GM04503 (cell line): ENCODE data around the gene LTO1.

Experiments used
- DNase-seq: peaks from one replicate; pipeline ENCODE4 v3.0.0-alpha.2; 2012; ENCODE audit warnings: low read depth

The LTO1 gene

GRCh38 chr11:69674886-69675714 is at the start of gene LTO1:
TSS of gene LTO1 (minus strand) at chr11:69675353. CDS start at chr11:69675239, 114 bp downstream.
- DNase-seq = peak; percentile 69

GRCh38 chr11:69721745-69722144 is 46.6 kb upstream of the LTO1 start:
- DNase-seq = no peak

DNA sequence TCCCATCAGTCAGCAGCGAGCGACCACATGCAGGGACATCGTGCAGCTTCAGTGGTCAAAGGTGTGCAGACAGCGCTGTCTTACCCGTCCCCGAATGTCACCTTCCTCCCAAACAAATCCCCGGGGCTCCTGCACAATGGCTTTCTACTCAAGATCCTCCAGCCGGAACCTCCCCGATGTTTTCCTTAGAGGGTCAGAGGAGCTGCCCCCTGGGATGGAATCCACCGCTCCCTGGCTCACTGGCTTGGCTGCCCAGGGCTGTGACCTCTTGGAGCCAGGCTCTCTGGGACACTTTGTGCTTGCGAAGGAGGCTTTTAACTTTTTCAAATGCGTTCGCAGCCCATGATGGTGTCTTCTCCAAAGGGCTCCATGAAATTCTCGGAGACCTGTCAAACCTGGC is 46.0 kb upstream of the LTO1 start:
- DNase-seq = no peak

DNA sequence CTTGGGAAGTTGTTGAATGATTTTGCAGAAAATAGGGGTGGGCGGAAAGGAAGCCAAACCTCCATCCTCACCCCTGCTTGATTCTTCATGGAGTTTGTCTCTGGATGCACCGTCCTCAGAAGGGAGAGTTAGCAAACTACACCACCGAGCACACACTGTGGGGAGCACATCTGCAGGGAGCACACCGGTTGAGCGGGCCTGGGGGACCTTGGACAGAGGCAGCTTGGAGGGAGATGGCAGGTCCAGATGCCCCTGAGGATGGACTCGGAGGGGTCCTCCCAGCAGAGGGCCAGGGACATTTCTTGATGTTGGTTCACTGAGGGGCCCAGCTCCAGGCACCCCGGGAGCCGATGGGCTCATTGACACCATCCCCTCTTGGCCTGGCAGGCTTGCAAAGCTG is 43.8 kb upstream of the LTO1 start:
- DNase-seq = no peak

DNA sequence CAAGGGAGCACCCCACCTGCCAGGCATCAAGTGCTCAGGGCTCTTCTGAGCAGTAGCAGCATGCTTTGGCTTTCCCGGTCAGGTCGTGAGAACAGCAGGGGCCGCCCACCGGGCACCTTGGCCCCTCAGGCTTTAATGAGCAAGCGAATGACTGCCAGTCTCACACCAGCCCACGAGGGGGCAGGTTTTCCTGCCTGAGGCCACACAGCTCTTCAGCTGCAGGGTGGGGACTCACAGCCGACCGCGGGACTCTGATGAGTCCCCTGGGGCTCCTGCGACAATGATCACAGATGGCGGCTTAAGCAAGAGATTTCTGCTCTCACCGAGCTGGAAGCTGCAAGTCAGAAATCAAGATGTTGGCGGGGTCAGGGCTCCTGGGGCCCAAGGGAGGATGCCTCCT is 43.0 kb upstream of the LTO1 start:
- no peak for DNase-seq

DNA sequence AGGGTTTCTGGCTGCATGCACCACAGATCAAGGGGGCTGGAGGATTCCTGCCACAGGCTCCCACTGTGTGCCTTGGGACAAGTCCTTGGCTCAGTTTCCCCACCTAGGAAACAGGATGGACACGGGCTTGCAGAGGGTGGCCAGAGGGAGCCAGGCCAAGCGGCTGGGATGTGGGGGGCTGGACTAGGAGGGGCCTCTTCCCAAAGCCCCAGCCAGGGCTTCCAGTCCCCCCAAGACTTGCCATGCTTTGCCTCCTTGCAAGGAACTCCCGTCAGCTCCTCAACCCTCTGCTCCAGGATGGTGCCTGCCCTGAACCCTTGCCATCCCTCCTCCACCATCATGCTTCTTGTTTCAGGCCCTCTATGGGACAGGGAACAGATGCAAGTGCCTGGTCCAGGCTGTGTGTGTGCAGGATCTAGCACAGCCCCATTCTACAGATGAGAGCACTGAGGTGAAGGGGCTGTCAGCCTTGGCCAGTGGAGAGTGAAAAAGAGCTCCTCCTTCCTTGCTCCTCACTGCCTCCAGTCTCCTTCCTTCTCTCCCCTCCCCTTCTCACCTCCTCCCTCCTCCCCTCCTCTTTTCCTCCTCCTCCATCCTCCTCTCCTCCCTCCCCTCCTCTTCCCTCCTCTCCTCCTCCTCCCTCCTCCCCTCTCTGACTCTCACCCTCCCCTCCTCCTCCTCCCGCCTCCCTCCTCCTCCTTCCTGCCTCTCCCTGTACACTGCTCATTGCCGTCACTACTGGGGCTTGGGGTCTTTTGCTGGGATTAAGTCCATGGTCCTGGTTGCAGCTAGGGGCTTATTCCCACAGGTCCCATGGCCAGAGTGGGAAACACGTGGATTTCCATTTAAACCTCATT is 42.0 kb upstream of the LTO1 start:
- DNase-seq = no peak

GRCh38 chr11:69716099-69716498 is 40.9 kb upstream of the LTO1 start:
- DNase-seq = no peak

- no peak for DNase-seq
These were observed 40.3 kb upstream of the LTO1 start for GRCh38 chr11:69715446-69715845.

DNA sequence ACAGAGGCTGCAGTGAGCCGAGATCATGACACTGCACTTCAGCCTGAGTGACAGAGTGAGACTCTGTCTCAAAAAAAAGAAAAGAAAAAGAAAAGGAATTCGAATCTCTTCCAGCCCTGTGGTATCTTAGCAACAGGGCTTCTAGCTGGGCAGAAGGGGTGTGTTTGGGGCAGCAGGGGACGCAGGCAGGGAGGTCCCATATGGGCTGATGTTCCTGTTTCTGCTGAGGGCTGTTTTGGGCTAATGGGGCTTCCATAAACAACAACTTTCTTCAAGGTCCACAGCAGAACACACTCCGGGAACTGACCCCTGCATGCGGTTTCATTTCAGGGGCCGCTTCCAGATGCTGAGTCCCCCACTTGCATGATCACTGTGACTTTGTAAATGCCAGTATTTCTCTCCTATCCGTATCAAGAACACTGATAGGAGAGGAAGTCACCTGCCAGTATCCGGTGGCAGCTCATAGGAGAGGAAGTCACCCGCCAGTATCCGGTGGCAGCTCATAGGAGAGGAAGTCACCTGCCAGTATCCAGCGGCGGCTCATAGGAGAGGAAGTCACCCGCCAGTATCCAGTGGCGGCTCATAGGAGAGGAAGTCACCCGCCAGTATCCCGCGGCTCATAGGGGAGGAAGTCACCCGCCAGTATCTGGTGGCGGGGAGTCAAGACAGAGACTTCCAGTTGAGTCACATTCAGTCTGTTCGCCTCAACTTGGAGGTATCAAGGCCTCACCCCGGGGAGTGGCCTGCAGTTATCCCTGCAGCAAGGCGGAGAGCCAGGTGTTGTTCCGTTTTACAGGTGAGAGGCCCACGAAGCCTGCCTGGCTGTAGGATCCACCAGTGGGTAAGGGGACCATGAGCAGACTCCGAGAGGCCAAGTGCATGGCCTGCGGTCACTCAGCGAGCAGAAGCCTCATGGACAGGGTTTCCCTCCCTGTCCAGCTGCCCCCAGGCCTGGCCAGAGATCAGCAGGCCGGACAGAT is 37.0 kb upstream of the LTO1 start:
- DNase-seq = no peak

- DNase-seq = no peak
These were observed 33.7 kb upstream of the LTO1 start for GRCh38 chr11:69708736-69709401.

DNA sequence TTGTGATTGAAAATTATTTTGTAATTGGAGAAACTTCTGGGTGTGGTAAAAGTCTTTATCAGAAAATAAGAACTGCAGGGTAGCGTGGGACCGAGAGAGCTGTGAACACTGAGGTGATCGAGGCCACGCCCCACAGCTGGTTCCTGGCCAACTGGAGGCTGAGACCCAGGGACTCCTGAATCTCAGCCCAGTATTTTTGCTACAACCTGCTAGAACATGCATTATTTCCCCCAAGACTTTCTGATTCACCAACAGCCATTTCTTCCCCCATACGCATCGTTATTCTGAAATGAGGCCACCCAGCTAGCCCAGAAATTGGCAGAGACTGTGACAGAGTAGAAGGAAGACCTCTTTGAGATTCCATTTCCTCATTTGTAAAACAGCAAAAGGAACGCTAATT is 32.0 kb upstream of the LTO1 start:
- no peak for DNase-seq

DNA sequence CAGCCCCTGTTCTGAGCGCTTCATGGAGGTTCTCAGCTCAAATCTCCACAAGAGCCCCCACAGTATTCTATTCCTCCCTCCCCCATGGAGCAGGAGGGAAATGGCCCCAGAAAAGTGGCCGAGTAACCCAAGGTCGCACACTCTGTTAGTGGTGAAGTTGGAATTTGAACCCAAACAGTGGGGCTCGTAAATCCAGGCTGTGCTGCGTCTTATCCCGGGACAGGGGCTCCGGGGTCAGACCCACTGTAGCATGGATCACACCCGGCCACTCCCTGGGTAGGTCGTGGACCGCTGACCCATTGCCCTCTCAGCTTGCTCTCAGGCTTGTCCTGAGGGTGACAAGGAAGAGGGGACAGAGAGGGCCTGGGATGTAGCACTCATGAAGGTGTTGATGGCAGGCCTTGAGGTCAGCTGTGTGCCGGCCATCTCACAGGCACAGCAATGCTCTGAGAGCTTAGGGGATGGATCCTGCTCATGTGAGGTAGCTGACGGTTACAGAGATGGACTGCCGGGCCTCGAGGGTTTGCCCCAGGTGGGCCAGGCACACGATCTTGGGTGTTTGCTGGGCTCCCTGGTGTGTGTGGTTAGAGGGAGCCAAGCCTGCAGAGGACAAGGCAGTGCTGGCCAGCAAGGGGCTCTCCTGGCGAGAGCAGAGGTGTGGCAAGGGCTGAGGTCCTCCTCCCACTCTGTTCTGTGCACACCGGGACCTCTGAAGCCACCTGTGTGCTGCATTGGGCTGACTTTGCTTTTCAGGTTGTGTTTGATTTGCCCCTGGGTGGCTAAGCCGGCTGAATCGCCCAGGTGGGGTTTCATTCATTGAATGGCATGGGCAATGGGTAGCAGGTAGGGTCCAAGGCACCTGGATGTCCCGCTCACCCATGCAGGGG is 31.0 kb upstream of the LTO1 start:
- no peak for DNase-seq

DNA sequence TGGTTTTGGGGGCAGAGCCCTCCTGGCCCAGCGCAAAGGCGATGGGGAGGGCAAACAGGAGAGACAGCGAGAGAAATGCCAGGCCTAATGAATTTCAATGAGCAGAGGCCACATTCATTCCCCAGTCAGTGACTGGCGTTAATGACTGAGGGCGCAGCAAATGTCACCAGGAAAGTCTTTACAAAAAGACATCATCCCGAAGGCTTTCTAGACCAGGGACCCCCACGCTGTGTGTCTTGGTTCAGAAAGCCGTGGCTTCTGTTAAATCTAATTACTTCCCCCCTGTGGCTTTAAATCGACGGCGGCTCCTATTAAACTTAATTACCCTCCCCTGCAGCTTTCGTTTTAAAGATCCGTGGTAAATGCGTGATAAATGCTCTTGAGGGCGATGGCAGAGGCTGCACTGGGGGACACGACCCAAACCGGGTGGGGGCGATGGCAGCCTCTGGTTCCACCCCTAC is 30.2 kb upstream of the LTO1 start:
- DNase-seq = no peak

DNA sequence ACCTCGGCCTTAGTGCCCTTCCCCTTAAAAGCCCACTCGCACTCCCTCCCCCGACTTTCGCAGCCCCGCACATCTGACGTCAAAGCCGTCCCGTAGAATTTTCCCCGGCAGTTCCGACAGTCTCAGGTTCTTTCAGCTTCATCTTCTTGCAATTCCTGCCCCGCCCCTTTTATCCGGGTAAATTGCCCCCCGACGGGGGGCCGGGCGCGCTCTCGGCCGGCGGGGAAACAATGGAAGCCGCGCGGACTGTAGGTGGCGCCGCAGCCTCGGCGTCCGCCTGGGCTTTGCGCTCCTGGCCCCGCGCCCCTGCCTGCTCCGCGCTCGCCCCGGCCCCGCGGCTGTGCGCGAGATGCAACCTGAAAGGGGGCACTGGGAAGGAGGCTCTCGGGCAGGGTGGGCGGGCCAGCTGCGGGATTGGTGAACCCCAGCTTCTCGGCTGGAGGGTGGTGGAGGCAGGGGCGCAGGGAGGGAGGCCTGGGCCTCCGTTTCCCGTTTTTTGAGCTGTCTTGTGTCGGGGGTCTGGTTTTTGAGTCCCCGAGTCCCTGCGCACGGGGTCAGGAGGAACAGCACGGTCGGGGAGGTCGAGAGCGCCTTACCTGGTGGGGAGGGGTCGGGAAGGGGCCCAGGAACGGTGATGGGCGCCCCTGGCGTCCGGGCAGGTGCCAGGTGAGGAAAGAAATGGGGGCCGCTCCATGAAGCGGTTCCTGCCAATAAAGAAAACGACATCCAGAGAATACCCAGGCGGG is 29.5 kb upstream of the LTO1 start:
- DNase-seq = no peak

DNA sequence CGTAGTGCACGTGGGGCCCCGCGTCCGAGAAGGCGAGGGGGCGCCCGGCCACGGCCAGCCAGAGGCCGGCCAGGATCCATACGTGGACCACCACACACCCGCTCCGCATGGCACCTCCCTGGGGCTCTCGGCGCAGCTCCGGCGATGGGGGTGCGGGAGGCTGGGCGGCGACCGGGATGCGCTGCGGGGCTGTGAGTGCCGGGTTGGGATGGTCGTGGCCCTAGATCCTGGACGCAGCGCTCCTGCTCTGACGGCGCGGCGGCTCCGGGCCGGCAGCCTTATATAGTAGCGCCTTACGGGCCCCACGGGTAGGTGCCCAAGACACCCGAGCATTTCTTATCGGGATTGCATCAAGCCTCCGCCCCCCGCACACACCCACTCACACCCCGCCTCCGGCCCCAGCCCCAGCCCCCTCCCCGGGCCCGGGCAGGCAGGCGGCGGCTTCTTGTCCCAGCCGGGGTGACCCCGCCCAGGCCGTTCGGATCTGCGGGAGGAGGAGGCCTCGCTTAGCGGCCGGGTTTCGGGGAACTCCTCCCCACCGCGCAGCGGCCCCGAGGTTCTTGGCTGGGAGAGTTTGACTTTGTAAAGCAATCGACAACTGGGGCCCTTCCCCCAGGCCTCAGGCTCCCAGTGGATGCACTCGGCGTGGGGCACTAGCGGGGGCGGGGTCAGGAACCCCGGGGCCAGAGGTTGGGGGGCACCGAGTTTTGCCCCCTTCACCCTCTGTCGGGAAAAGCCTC is 28.8 kb upstream of the LTO1 start, which contains the start of gene FGF19:
FGF19 (minus strand) TSS at position 255 of the 740 bp plus-strand sequence; CDS start at position 109, 146 bp downstream.
- DNase-seq = no peak

GRCh38 chr11:69703453-69703767 is 28.3 kb upstream of the LTO1 start:
- no peak for DNase-seq

- DNase-seq = no peak
These were observed 27.8 kb upstream of the LTO1 start for GRCh38 chr11:69702769-69703452.

DNA sequence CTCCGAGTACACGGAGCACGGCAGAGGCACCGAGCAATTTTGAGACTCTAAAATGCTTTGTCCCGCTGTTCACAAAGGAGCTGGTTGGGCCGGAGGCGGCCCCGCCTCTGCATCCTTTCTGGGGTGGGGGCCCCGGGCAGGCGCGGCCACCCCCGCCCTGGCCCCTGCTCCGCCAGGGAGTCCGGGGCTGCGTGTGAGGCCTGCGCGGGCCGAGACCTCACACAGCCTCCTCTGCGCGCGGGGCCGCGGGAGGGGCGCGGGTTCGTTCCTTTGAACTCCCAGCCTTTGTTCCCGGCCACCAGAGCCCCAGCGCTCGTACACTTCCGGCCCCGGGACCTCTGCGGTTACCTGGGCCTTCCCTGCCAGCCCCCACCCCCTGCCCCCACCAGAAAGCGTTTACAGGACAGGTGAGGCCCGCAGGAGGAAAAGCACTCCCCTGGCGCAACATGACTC is 27.1 kb upstream of the LTO1 start:
- no peak for DNase-seq
